MCF 10A (cell line): ENCODE results near the gene TXNDC11. TPM values are rescaled to one million over a fixed set of nuclear protein-coding genes. Genes with fewer than 3 reads are reported as not detected.

Experiments used
- BruUV-seq: library from RNA; stranded (reverse); fragments of 400-500 nt; replicated peaks from 2 replicates; lab custom pipeline; 2021; lab: Mats Ljungman, UMichigan
- CTCF ChIA-PET: fragments of 300-600 bp; sonication (Branson Sonifier 250); formaldehyde crosslinking; extraction: SDS; loops from one replicate; lab custom pipeline; 2021; ENCODE audit warnings: antibody characterized with exemption, inconsistent platforms; lab: Yijun Ruan, JAX
- POLR2A ChIA-PET: fragments of 300-600, 350-650 bp; sonication (Branson Sonifier 250); formaldehyde crosslinking; extraction: SDS; loops from one replicate; lab custom pipeline; 2020; ENCODE audit warnings: antibody characterized with exemption, inconsistent platforms; lab: Yijun Ruan, JAX
- DNase-seq: peaks from one replicate; pipeline ENCODE4 v3.0.0-alpha.2; 2018; ENCODE audit not compliant: unreplicated experiment
- H3K27ac Mint-ChIP-seq: one replicate; pipeline ENCODE4 v1.8.0; 2022; ENCODE audit warnings: mild to moderate bottlenecking, low read depth, mixed read lengths; ENCODE audit not compliant: unreplicated experiment
- H3K27me3 Mint-ChIP-seq: one replicate; pipeline ENCODE4 v1.8.0; 2022; ENCODE audit warnings: mixed read lengths; ENCODE audit not compliant: insufficient read depth, unreplicated experiment
- H3K36me3 Mint-ChIP-seq: one replicate; pipeline ENCODE4 v1.8.0; 2022; ENCODE audit warnings: mild to moderate bottlenecking, moderate library complexity, mixed read lengths; ENCODE audit not compliant: insufficient read depth, unreplicated experiment
- H3K4me1 Mint-ChIP-seq: one replicate; pipeline ENCODE4 v1.8.0; 2022; ENCODE audit warnings: mixed read lengths; ENCODE audit not compliant: insufficient read depth, unreplicated experiment
- H3K4me3 Mint-ChIP-seq: one replicate; pipeline ENCODE4 v1.8.0; 2022; ENCODE audit warnings: mild to moderate bottlenecking, moderate library complexity, mixed read lengths; ENCODE audit not compliant: unreplicated experiment
- H3K9me3 Mint-ChIP-seq: one replicate; pipeline ENCODE4 v1.8.0; 2022; ENCODE audit warnings: mixed read lengths; ENCODE audit not compliant: unreplicated experiment
- intact Hi-C: fragments of 100-400 bp; cut with micrococcal nuclease; formaldehyde crosslinking; loops from 2 replicates; pipeline ENCODE4 v1.14.1; 2022
- total RNA-seq: library from RNA; stranded (reverse); gene quantifications from 2 replicates; pipeline ENCODE4 v1.2.3, GENCODE V29; 2022
- TF ChIP-seq, protein P1 (sequence below): fragments of 200-600 bp; IDR thresholded peaks from one replicate; pipeline ENCODE4 v1.8.0; 2022; ENCODE audit warnings: antibody characterized with exemption, mild to moderate bottlenecking; ENCODE audit not compliant: unreplicated experiment

The TXNDC11 gene
- total RNA-seq, 1 experiment from 2014 or later, result 38.2 TPM

GRCh38 chr16:11716336-11716735, 26.3 kb downstream of the TXNDC11 start:
- no TSS peak for BruUV-seq
- intact Hi-C loops, result loop anchor here (10.0 kb wide), 1 partner anchor 742 kb away; no protein-coding TSS in a partner anchor
- Mint-ChIP-seq H3K4me1 (no peaks in the 10 kb centered on the region), H3K27me3 (no peaks in the 10 kb centered on the region), H3K27ac (no peak overlapping the region), H3K36me3 (peaks cover 65% of the 10 kb centered on the region), H3K4me3 (no peak overlapping the region), H3K9me3 (no peaks in the 10 kb centered on the region)
- TF ChIP-seq, protein P1, sequence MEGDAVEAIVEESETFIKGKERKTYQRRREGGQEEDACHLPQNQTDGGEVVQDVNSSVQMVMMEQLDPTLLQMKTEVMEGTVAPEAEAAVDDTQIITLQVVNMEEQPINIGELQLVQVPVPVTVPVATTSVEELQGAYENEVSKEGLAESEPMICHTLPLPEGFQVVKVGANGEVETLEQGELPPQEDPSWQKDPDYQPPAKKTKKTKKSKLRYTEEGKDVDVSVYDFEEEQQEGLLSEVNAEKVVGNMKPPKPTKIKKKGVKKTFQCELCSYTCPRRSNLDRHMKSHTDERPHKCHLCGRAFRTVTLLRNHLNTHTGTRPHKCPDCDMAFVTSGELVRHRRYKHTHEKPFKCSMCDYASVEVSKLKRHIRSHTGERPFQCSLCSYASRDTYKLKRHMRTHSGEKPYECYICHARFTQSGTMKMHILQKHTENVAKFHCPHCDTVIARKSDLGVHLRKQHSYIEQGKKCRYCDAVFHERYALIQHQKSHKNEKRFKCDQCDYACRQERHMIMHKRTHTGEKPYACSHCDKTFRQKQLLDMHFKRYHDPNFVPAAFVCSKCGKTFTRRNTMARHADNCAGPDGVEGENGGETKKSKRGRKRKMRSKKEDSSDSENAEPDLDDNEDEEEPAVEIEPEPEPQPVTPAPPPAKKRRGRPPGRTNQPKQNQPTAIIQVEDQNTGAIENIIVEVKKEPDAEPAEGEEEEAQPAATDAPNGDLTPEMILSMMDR, result no peak
- POLR2A ChIA-PET, result interaction anchor here (0.5 to 2.8 kb wide), 4 partner anchors 22 to 320 kb away, joined by 3 to 7 read pairs (median 3); partner anchors contain the start of gene TXNDC11
- no peak for DNase-seq
- CTCF ChIA-PET, result interaction anchor here (1.1 to 10.6 kb wide), 5 partner anchors 15 to 319 kb away, joined by 3 to 127 read pairs (median 7); no protein-coding TSS in a partner anchor

DNA sequence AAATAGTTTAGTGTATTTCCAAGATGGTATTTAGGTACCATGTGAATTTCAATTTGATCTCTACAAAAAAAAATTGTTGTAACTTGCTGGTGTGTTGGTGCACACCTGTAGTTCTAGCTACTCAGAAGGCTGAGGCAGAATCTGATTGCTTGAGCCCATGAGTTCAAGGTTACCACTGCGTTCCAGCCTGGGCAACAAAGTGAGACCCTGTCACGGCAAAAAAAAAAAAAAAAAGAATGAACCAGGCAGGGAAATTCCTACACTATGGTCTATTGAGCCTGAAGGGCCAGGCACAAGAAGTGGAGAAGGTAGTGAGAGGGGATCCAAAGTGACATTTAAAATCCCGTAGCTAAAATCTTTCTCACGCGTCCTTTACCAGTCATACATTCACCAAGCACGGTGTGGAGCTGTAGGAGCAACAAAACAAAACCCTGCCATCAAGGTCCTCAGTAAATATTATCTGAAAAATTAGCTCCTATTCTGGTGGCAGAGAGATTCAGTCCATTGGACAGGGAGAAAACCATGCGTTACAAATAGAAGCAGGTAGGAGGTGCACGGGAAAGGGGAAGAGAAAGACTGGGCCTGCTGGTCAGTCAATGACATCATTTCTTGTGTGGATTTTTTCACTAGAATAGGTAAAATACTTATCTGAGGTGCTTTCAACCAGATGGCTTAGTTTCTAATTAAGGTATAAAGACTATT, 27.3 kb downstream of the TXNDC11 start:
- no TSS peak for BruUV-seq

GRCh38 chr16:11712122-11712521, 30.5 kb downstream of the TXNDC11 start:
- Mint-ChIP-seq H3K4me3 (no peak overlapping the region), H3K9me3 (no peaks in the 10 kb centered on the region), H3K36me3 (peaks cover 68% of the 10 kb centered on the region), H3K27ac (no peak overlapping the region), H3K27me3 (no peaks in the 10 kb centered on the region), H3K4me1 (no peaks in the 10 kb centered on the region)
- no peak for DNase-seq
- intact Hi-C loops, result loop anchor here (10.0 kb wide), 1 partner anchor 737 kb away; no protein-coding TSS in a partner anchor
- CTCF ChIA-PET, result interaction anchor here (0.5 to 10.6 kb wide), 10 partner anchors 14 to 748 kb away, joined by 3 to 127 read pairs (median 6); no protein-coding TSS in a partner anchor
- TF ChIP-seq, protein P1, result no peak
- BruUV-seq, result no TSS peak
- POLR2A ChIA-PET, result no interaction called here

More for the DNA sequence above, 27.3 kb downstream of the TXNDC11 start:
- ChIA-PET POLR2A (interaction anchor here (0.6 to 2.8 kb wide), 3 partner anchors 28 to 319 kb away, joined by 3 to 7 read pairs (median 4); partner anchors contain the start of gene TXNDC11), CTCF (interaction anchor here (0.6 to 10.6 kb wide), 35 partner anchors 10 to 756 kb away, joined by 3 to 127 read pairs (median 5); partner anchors contain the start of gene SOCS1)
- no peak overlapping the region for H3K4me3 Mint-ChIP-seq
- H3K27ac Mint-ChIP-seq, result no peak overlapping the region
- DNase-seq, result no peak
- peaks cover 61% of the 10 kb centered on the region for H3K36me3 Mint-ChIP-seq
- intact Hi-C loops, result loop anchor here (10.0 kb wide), 1 partner anchor 741 kb away; no protein-coding TSS in a partner anchor
- H3K9me3 Mint-ChIP-seq, result no peaks in the 10 kb centered on the region
- no peaks in the 10 kb centered on the region for H3K27me3 Mint-ChIP-seq
- H3K4me1 Mint-ChIP-seq, result no peaks in the 10 kb centered on the region
- TF ChIP-seq, protein P1, result no peak

- H3K4me1 Mint-ChIP-seq, result no peaks in the 10 kb centered on the region
- TF ChIP-seq, protein P1, result no peak
- H3K9me3 Mint-ChIP-seq, result no peaks in the 10 kb centered on the region
- ChIA-PET POLR2A (no interaction called here), CTCF (interaction anchor here (0.5 to 10.6 kb wide), 11 partner anchors 14 to 748 kb away, joined by 3 to 127 read pairs (median 6); no protein-coding TSS in a partner anchor)
- no TSS peak for BruUV-seq
- DNase-seq, result no peak
- H3K27ac Mint-ChIP-seq, result no peak overlapping the region
- H3K36me3 Mint-ChIP-seq, result peaks cover 73% of the 10 kb centered on the region
- intact Hi-C loops, result loop anchor here (10.0 kb wide), 1 partner anchor 737 kb away; no protein-coding TSS in a partner anchor
- no peaks in the 10 kb centered on the region for H3K27me3 Mint-ChIP-seq
- no peak overlapping the region for H3K4me3 Mint-ChIP-seq
Measured at GRCh38 chr16:11711662-11712061, 31.0 kb downstream of the TXNDC11 start.
